Right atrium auricular region (tissue), 2 donors: Measurements from ENCODE around the gene SEC14L5. TPM values are rescaled to one million over a fixed set of nuclear protein-coding genes. Genes with fewer than 3 reads are reported as not detected.
A peak's percentile ranks its signal among the peaks of the same experiment; 100 is the strongest.

ENCODE experiments used
- DNase-seq: peaks from one replicate; pipeline ENCODE4 v3.0.0-alpha.2; 2019; ENCODE audit warnings: low spot score
- H3K27ac ChIP-seq, 2 donors: fragments of 200-600 bp; sonication (generic); 1 replicate in 1 of 2; 2 replicates in 1 of 2; pipeline ENCODE4 v1.5.1; 2016 to 2019
- H3K27me3 ChIP-seq, 2 donors: fragments of 200-600 bp; sonication (generic); one replicate each; pipeline versions ENCODE4 v1.5.1 to v1.6.0; 2017 to 2019
- H3K36me3 ChIP-seq: fragments of 200-600 bp; sonication (generic); one replicate; pipeline ENCODE4 v1.5.1; 2016
- H3K4me1 ChIP-seq, 2 donors: fragments of 200-600 bp; sonication (generic); one replicate each; pipeline versions ENCODE4 v1.5.1 to v1.6.0; 2017 to 2019
- H3K4me3 ChIP-seq, 2 donors: fragments of 200-600 bp; sonication (generic); 1 replicate in 1 of 2; 2 replicates in 1 of 2; pipeline ENCODE4 v1.5.1; 2017 to 2019; ENCODE audit warnings: mild to moderate bottlenecking in 1 of 2, moderate library complexity in 1 of 2
- H3K9me3 ChIP-seq, 2 donors: fragments of 200-600 bp; sonication (generic); one replicate each; pipeline ENCODE4 v1.5.1; 2019
- total RNA-seq, 2 donors: library from RNA; depleted of rRNA; stranded (reverse); fragments of >200 nt; gene quantifications; one replicate each; pipeline ENCODE4 v1.1.0, GENCODE V29; 2016
- TF ChIP-seq, protein P1 (sequence below), 2 donors: fragments of 200-600 bp; sonication (generic); IDR thresholded peaks; one replicate each; pipeline ENCODE4 v1.5.1; 2019; ENCODE audit warnings: antibody characterized with exemption in 2 of 2

The SEC14L5 gene
- total RNA-seq, 2 donors from 2014 or later, result 0.28 to 2.0 TPM

DNA sequence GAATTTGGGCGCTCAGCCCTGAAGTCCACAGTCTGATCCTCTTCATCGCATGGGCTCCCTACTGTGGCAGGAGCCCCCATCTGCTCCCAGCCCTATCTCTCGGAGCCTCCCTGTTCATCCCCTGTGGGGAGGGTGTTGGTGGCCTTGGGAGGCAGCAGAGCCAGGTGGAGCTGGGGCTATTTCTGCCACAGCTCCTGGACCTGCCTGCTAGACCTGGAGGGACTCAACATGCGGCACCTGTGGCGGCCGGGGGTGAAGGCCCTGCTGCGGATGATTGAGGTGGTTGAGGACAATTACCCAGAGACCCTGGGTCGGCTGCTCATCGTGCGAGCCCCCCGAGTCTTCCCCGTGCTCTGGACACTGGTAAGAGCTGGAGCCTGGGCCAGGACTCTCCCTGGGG, 45.1 kb downstream of the SEC14L5 start:
- no peaks in the 10 kb centered on the region for H3K27me3 ChIP-seq
- H3K9me3 ChIP-seq, result no peaks in the 10 kb centered on the region
- no peak overlapping the region for H3K4me3 ChIP-seq
- TF ChIP-seq, protein P1, sequence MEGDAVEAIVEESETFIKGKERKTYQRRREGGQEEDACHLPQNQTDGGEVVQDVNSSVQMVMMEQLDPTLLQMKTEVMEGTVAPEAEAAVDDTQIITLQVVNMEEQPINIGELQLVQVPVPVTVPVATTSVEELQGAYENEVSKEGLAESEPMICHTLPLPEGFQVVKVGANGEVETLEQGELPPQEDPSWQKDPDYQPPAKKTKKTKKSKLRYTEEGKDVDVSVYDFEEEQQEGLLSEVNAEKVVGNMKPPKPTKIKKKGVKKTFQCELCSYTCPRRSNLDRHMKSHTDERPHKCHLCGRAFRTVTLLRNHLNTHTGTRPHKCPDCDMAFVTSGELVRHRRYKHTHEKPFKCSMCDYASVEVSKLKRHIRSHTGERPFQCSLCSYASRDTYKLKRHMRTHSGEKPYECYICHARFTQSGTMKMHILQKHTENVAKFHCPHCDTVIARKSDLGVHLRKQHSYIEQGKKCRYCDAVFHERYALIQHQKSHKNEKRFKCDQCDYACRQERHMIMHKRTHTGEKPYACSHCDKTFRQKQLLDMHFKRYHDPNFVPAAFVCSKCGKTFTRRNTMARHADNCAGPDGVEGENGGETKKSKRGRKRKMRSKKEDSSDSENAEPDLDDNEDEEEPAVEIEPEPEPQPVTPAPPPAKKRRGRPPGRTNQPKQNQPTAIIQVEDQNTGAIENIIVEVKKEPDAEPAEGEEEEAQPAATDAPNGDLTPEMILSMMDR (IDR thresholded peaks at IDR 0.05), result no peak
- DNase-seq, result no peak
- no peaks in the 10 kb centered on the region for H3K36me3 ChIP-seq
- peak overlapping the region in 1 of 2 donors; percentile 23 for H3K27ac ChIP-seq
- H3K4me1 ChIP-seq, result peaks cover 0 to 6% of the 10 kb centered on the region in 2 donors

DNA sequence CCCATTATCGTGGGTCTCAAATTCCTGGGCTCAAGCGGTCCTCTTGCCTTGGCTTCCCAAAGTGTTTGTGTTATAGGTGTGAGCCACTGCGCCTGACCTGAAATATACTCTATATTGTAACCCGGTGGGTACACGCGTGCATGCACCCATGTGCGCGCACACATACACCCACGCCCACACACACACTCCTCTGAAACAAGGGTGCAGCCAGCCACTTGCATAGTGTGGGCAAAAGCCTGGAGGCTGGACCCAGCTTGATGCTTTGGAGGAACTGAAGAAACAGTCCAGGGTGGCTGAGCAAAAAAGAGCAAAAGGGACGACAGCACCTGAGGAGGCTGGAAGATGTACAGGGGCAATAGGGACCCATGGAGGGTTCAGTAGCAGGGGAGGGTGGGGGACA, 45.7 kb downstream of the SEC14L5 start:
- no peaks in the 10 kb centered on the region for H3K9me3 ChIP-seq
- TF ChIP-seq, protein P1 (IDR thresholded peaks at IDR 0.05), result no peak
- H3K4me3 ChIP-seq, result no peak overlapping the region
- H3K4me1 ChIP-seq, result peaks cover 0 to 6% of the 10 kb centered on the region in 2 donors
- H3K27ac ChIP-seq, result no peak overlapping the region
- no peak for DNase-seq
- H3K27me3 ChIP-seq, result no peaks in the 10 kb centered on the region
- no peaks in the 10 kb centered on the region for H3K36me3 ChIP-seq

DNA sequence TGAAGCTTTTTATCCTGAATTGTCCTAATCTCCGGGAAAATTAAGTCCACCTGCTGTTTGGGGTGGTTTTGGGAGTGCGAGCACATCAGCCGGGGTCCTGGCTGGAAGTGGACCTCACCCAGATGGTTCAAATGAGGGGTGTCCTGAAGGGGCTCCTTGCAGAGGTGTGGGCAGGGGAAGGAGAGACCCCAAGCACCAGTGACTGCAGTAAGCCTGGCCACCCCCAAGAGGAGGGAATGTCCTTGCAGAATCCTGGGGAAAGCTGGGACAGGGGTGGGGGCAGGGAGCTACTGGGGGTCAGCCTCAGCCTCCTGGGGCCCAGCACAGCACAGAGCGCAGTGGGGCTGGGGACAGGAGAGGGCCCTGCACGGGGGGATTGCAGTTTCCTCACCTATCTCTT, 46.2 kb downstream of the SEC14L5 start:
- Histone ChIP-seq H3K27ac (no peak overlapping the region), H3K36me3 (no peaks in the 10 kb centered on the region), H3K4me3 (no peak overlapping the region), H3K27me3 (no peaks in the 10 kb centered on the region), H3K4me1 (peaks cover 0 to 6% of the 10 kb centered on the region in 2 donors), H3K9me3 (no peaks in the 10 kb centered on the region)
- TF ChIP-seq, protein P1 (IDR thresholded peaks at IDR 0.05), result no peak
- no peak for DNase-seq

DNA sequence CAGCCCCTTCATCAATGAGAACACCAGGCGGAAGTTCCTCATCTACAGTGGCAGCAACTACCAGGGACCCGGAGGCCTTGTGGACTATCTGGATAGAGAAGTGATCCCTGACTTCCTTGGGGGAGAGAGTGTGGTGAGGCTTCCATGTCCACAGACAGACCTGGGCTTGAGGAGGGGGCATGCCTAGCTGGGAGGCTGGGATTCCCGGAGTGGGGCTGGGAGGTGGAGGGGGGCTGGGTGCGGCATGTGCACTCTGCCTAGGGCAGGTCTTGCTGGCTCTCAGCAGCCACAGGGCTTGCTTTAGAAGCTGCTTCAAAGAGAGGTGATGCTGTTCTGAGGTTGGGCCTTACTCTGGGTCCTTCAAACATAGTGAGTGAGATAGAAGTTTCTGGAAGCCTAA, 47.8 kb downstream of the SEC14L5 start:
- Histone ChIP-seq H3K9me3 (no peaks in the 10 kb centered on the region), H3K4me3 (no peak overlapping the region), H3K36me3 (no peaks in the 10 kb centered on the region), H3K4me1 (peaks cover 0 to 6% of the 10 kb centered on the region in 2 donors), H3K27me3 (no peaks in the 10 kb centered on the region), H3K27ac (no peak overlapping the region)
- TF ChIP-seq, protein P1 (IDR thresholded peaks at IDR 0.05), result no peak
- DNase-seq, result no peak

DNA sequence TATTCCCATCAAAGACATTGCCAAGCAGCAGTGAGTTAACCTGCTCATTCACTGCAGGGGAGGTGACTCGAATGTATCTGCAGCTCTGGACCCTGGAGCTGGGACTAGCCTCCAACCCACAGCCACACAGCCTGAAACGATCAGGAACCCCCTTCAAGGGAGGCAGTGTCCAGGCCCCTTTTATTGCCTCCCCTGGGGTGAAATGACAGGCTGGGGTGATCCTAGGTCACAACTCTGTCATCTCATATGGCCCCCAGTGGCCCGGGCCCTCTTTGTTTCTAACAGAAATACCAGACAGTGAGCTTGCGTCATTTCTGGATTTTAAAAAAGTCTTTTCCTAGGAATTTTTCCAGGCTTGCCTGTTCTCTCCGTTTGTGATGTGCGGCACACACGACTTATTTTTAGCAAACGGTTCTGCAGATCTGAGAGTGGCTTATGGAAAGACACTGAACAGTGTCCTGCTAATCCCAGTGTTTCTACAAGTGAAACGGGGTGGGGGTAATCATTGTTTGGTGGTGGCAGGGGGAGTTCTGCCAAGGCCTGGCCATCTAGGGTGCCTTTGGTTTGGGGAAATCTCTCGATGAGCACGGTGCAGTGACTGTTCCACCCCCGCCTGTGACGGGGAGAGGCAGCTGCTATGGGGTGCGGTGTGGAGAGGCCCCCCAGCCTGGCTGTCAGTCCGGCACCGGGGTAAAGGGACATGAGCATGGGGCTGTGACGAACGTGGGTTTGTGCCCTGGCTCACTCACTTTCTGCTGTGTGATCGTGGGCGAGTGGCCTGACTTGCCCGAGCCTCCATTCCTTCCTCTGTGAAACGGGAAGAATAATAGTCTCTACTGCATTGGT, 48.4 kb downstream of the SEC14L5 start:
- H3K4me3 ChIP-seq, result no peak overlapping the region
- H3K27ac ChIP-seq, result no peak overlapping the region
- TF ChIP-seq, protein P1 (IDR thresholded peaks at IDR 0.05), result no peak
- no peaks in the 10 kb centered on the region for H3K27me3 ChIP-seq
- no peak for DNase-seq
- no peaks in the 10 kb centered on the region for H3K36me3 ChIP-seq
- H3K9me3 ChIP-seq, result no peaks in the 10 kb centered on the region
- peaks cover 0 to 6% of the 10 kb centered on the region in 2 donors for H3K4me1 ChIP-seq
